GM06990 (cell line): Measurements from ENCODE around the gene USP22.

Experiments
- DNase-seq: peaks from one replicate; pipeline ENCODE4 v3.0.0-alpha.2; 2011; ENCODE audit not compliant: insufficient read length; ENCODE audit errors: extremely low read depth
- H3K27me3 ChIP-seq: replicated peaks from 2 replicates; pipeline ENCODE4 v1.6.0; 2011; ENCODE audit warnings: low read length; ENCODE audit not compliant: control insufficient read depth, insufficient read depth
- H3K36me3 ChIP-seq: 2 replicates; pipeline ENCODE4 v1.5.1; 2011; ENCODE audit warnings: low read length; ENCODE audit not compliant: control insufficient read depth, insufficient read depth
- H3K4me3 ChIP-seq: replicated peaks from 2 replicates; pipeline ENCODE4 v1.5.1; 2011; ENCODE audit warnings: low read depth, mild to moderate bottlenecking, control low read depth, low read length
- CTCF ChIP-seq: IDR thresholded peaks from 2 replicates; pipeline ENCODE4 v1.5.1; 2011; ENCODE audit warnings: low read length, control low read depth, mild to moderate bottlenecking, inconsistent platforms; ENCODE audit not compliant: insufficient read depth, poor library complexity, severe bottlenecking

The USP22 gene

GRCh38 chr17:20955427-20956323, 87.1 kb downstream of the USP22 start:
- no peak for DNase-seq
- TF ChIP-seq CTCF, result no peak
- no peak overlapping the region for H3K4me3 ChIP-seq
- H3K36me3 ChIP-seq, result no peaks in the 10 kb centered on the region
- no peaks in the 10 kb centered on the region; the same call in none of the 2 replicates for H3K27me3 ChIP-seq

- Histone ChIP-seq H3K36me3 (no peaks in the 10 kb centered on the region), H3K27me3 (no peaks in the 10 kb centered on the region; the same call in none of the 2 replicates), H3K4me3 (no peak overlapping the region)
- TF ChIP-seq CTCF, result no peak
- no peak for DNase-seq
Observed at GRCh38 chr17:20954794-20955193, 88.0 kb downstream of the USP22 start.

- H3K4me3 ChIP-seq, result no peak overlapping the region
- H3K27me3 ChIP-seq, result no peaks in the 10 kb centered on the region; the same call in none of the 2 replicates
- DNase-seq, result no peak
- H3K36me3 ChIP-seq, result no peaks in the 10 kb centered on the region
- TF ChIP-seq CTCF, result no peak
Observed at GRCh38 chr17:20952183-20952582, 90.6 kb downstream of the USP22 start.
